Measurements from ENCODE around the gene KPRP. TPM values are rescaled to one million over a fixed set of nuclear protein-coding genes. Genes with fewer than 3 reads are reported as not detected.

Gene KPRP
- total and polyA plus RNA-seq, 10 of the 15 experiments (the other 5 are each of a cell fraction or from before 2014, with no cell fraction given): not detected

GRCh38 chr1:152745289-152745704, 12.5 kb upstream of the KPRP start:
- WGBS (ENCODE audit: insufficient coverage, insufficient replicate concordance, low lambda C conversion rate, missing lambda C conversion rate): 58% methylated on average over 4 of the region's 4 CpGs
- Histone ChIP-seq H3K4me2 (ENCODE audit: control insufficient read depth, insufficient read depth) (no peak overlapping the region), H2AFZ (ENCODE audit: control insufficient read depth, low read depth, low read length) (no peak overlapping the region), H3K4me3 (no peak overlapping the region), H3K27me3 (replicated peaks in 1 of 2; ENCODE audit: control insufficient read depth in 2 of 2, insufficient read depth in 2 of 2, low read length in 1 of 2) (no peaks in the 10 kb centered on the region; a peak in 1 of 4 replicates), H3K79me2 (ENCODE audit: control insufficient read depth, insufficient read depth, low read length) (no peaks in the 10 kb centered on the region), H3K36me3 (ENCODE audit: control insufficient read depth in 2 of 2, insufficient read depth in 2 of 2, low read length in 1 of 2) (no peaks in the 10 kb centered on the region), H4K20me1 (ENCODE audit: control insufficient read depth, insufficient read depth) (no peaks in the 10 kb centered on the region), H3K4me1 (ENCODE audit: control insufficient read depth, insufficient read depth, low read length) (no peaks in the 10 kb centered on the region), H3K9me3 (replicated peaks; ENCODE audit: control insufficient read depth, insufficient read depth, low read length) (no peaks in the 10 kb centered on the region), H3K27ac (ENCODE audit: control insufficient read depth, insufficient read depth) (no peak overlapping the region), H3K9ac (ENCODE audit: control insufficient read depth, insufficient read depth, low read length) (no peak overlapping the region)
- ChIA-PET SMC1A (ENCODE audit: uncharacterized antibody, unreplicated experiment) (interaction anchor here (1.2 kb wide), 1 partner anchor 165 kb away, joined by 3 read pairs; no protein-coding TSS in a partner anchor), RAD21 (ENCODE audit: unreplicated experiment) (no interaction called here), POLR2A (no interaction called here), CTCF (interaction anchor here (1.1 to 1.2 kb wide), 2 partner anchors 10 to 178 kb away, joined by 3 read pairs; no protein-coding TSS in a partner anchor)
- ATAC-seq (no peak), DNase-seq (ENCODE audit: low read depth, low spot score) (no peak), FAIRE-seq (no peak)
- in situ Hi-C loops (cut with MboI): no loop called here
- intact Hi-C loops (cut with micrococcal nuclease; ENCODE audit: unreplicated experiment): no loop called here
- TF ChIP-seq CHD2 (IDR thresholded peaks at IDR 0.05; ENCODE audit: borderline replicate concordance, low read depth, low read length): no peak
- TF ChIP-seq RAD51 (IDR thresholded peaks at IDR 0.05): peak; percentile 17; the same call in 1 of the 2 replicates
- TF ChIP-seq NR2F1 (conservative IDR thresholded peaks at IDR 0.05): no peak
- peak in 2 of 3 experiments; percentile 7 to 8; a peak in 1 of 6 replicates for TF ChIP-seq CTCF (IDR thresholded peaks at IDR 0.05 in 2 of 3, conservative IDR thresholded peaks at IDR 0.05 in 1 of 3; ENCODE audit: control insufficient read depth in 2 of 3, extremely low read depth in 1 of 3, insufficient read depth in 1 of 3, low read depth in 3 of 3, low read length in 3 of 3)
- TF ChIP-seq CUX1 (IDR thresholded peaks at IDR 0.05; ENCODE audit: insufficient replicate concordance, low read depth, low read length): no peak
- TF ChIP-seq CBFB (IDR thresholded peaks at IDR 0.05; ENCODE audit: low read depth): no peak
- no peak for TF ChIP-seq HDGF (IDR thresholded peaks at IDR 0.05)
- TF ChIP-seq SREBF2 (IDR thresholded peaks at IDR 0.05; ENCODE audit: low read length): no peak
- TF ChIP-seq SMC3 (IDR thresholded peaks at IDR 0.05; ENCODE audit: borderline replicate concordance, low read length): no peak
- TF ChIP-seq PBX3 (IDR thresholded peaks at IDR 0.05; ENCODE audit: insufficient replicate concordance, low read depth, low read length): no peak
- no TSS peak for BruUV-seq (replicated peaks)
